NT2/D1 (cell line): ENCODE measurements around the gene CNIH2.

Experiments
- SUZ12 ChIP-seq: IDR thresholded peaks from 2 replicates; pipeline ENCODE4 v1.6.1; 2011; ENCODE audit not compliant: insufficient read length, insufficient read depth; ENCODE audit errors: extremely low read depth
- YY1 ChIP-seq: IDR thresholded peaks from 2 replicates; pipeline ENCODE4 v1.6.1; 2011; ENCODE audit not compliant: insufficient read length, insufficient read depth
- ZNF274 ChIP-seq: IDR thresholded peaks from 2 replicates; pipeline ENCODE4 v1.6.1; 2011; ENCODE audit warnings: mild to moderate bottlenecking, low read depth, low read length

DNA sequence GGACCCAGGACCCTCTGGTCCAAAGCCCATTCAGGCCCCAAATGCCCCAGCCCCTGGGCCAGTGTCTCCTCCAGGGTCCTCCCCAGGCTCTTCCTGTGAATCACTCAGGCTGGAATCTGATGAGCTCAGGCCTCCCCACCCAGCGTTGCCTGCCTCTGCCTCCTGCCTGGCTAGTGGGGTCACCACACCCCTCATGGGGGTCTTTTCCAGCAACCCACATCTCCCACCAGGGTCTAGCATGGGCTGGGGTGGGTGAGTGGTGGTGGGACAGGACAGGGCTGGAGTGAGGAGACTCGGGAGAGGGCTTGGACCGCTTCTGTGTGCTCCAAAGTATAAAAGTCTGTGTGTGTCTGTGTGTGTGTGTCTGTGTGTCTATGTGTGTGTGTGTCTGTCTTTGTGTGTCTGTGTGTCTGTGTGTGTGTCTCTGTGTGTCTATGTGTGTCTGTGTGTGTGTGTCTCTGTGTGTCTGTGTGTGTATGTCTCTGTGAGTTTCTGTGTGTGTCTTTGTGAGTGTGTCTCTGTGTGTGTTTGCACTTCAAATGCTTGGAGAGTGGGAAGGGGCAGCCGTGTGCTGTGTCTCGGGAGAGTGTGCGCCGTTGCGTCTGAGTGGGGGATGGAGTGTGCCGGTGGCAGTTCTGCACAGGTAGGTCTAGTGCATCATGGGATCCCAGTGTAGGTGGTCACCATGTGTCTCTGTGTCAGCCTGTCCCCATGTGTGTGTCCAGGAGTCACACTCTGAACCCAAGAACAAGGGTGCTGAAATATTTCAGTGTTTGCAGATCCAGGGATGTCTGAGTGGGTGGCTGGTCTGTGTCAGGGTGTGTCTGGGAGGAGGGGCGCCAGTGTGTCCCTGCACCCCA lies 49.4 kb downstream of the CNIH2 start:
- TF ChIP-seq SUZ12 (no peak), YY1 (no peak), ZNF274 (no peak)
